ENCODE measurements around the gene XPR1.
"Not testable (repeated sequence)": the region's sequence is repeated elsewhere in the genome, so short reads cannot be mapped to it uniquely, and the experiment has no call there.

Gene XPR1

GRCh38 chr1:180842491-180843275 is 210.9 kb downstream of the XPR1 start:
- no peak for DNase-seq

GRCh38 chr1:180845352-180845751 is 213.5 kb downstream of the XPR1 start:
- no peak for DNase-seq

- DNase-seq, result no peak
Measured at GRCh38 chr1:180848191-180848590, 216.4 kb downstream of the XPR1 start.

GRCh38 chr1:180849031-180849775 is 217.4 kb downstream of the XPR1 start:
- no peak for DNase-seq

- DNase-seq, result no peak
Measured at GRCh38 chr1:180851995-180852887, 220.4 kb downstream of the XPR1 start.

GRCh38 chr1:180854001-180854400 is 222.2 kb downstream of the XPR1 start:
- no peak for DNase-seq

- no peak for DNase-seq
Measured at GRCh38 chr1:180854456-180854855, 222.6 kb downstream of the XPR1 start.

- not testable (repeated sequence) for DNase-seq
Measured at GRCh38 chr1:180857947-180858725, 226.3 kb downstream of the XPR1 start.

GRCh38 chr1:180859306-180859705 is 227.5 kb downstream of the XPR1 start:
- no peak for DNase-seq

- DNase-seq, result no peak
Measured at GRCh38 chr1:180860535-180860934, 228.7 kb downstream of the XPR1 start.

- DNase-seq, result no peak
Measured at GRCh38 chr1:180862305-180862704, 230.5 kb downstream of the XPR1 start.

GRCh38 chr1:180863158-180863775 is 231.4 kb downstream of the XPR1 start:
- no peak for DNase-seq

GRCh38 chr1:180881806-180882509 is 250.1 kb downstream of the XPR1 start:
- DNase-seq, result peak; percentile 34

- no peak for DNase-seq
Measured at GRCh38 chr1:180884588-180885300, 252.9 kb downstream of the XPR1 start.

GRCh38 chr1:180886338-180886737 is 254.5 kb downstream of the XPR1 start:
- DNase-seq, result no peak

- no peak for DNase-seq
Measured at GRCh38 chr1:180887841-180888240, 256.0 kb downstream of the XPR1 start.

GRCh38 chr1:180888870-180889269 is 257.0 kb downstream of the XPR1 start:
- no peak for DNase-seq

- DNase-seq, result no peak
Measured at GRCh38 chr1:180889325-180889724, 257.5 kb downstream of the XPR1 start.

GRCh38 chr1:180892272-180892671 is 260.4 kb downstream of the XPR1 start:
- no peak for DNase-seq

- DNase-seq, result no peak
Measured at GRCh38 chr1:180892675-180893074, 260.9 kb downstream of the XPR1 start.

- no peak for DNase-seq
Measured at GRCh38 chr1:180893614-180894013, 261.8 kb downstream of the XPR1 start.
